Dermis blood vessel endothelial cell (primary cell): ENCODE data around the gene TMEM131. TPM values are rescaled to one million over a fixed set of nuclear protein-coding genes. Genes with fewer than 3 reads are reported as not detected.
A peak's percentile ranks its signal among the peaks of the same experiment; 100 is the strongest.

Source experiments
- DNase-seq: peaks from one replicate; pipeline ENCODE4 v3.0.0; 2010
- total RNA-seq: library from RNA; depleted of rRNA; stranded (reverse); fragments of >200 nt; gene quantifications from 2 replicates; pipeline ENCODE4 v1.2.3, GENCODE V29; 2014

TMEM131 gene
- total RNA-seq, 1 donor from 2014 or later, result 22.3 TPM

DNA sequence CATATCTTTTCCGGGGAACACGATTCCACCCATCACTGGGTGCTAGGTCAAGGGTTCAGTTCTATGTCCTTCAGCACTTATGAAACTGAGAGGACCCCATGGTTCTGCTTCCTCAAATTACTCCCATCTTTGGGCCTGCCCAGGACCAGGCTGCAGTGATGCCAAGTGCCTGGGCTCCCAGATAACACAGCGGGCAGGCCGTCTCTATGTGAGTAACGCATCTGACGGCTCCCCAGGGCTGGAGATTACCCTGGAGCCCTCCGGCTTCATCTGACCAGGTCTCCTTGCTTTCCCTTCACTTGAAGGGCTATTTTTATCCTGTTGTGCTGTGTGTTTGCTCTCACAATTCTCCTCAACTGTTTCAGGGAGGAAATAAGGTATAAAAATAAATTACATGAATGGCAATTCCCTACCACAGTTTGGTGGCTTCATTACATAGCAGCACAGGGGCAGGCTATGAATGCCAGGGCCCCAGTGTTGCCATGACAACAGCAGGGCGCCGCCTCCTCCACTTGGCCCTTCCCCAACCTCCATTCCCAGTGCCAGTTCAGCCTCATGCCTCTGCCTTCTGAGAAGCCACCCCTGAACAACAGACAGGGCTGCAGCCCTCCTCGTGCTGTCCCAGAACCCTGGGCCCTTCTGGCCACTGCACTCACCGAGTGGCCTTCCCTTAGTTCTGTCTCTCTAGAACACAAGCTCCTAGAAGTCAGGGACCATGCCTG lies 25.4 kb upstream of the TMEM131 start:
- DNase-seq, result no peak

DNA sequence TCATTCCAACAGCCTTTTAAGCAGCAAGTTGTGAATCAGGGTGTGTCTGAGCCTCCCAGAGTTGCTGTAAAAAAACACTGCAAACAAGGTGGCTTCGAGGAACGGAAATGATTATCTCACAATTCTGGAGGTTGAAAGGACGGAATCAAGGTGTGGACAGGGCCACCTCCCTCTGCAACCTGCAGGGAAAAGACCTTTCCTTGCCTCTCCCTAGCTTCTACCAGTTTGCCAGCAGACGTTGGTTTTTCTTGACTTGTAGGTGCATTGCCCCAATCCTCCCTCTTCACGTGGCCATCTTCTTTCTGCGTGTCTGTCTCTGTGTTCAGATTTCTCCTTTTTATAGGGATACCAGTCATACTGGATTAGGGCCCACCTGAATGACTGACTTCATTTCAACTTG lies 24.8 kb upstream of the TMEM131 start:
- DNase-seq, result no peak

DNA sequence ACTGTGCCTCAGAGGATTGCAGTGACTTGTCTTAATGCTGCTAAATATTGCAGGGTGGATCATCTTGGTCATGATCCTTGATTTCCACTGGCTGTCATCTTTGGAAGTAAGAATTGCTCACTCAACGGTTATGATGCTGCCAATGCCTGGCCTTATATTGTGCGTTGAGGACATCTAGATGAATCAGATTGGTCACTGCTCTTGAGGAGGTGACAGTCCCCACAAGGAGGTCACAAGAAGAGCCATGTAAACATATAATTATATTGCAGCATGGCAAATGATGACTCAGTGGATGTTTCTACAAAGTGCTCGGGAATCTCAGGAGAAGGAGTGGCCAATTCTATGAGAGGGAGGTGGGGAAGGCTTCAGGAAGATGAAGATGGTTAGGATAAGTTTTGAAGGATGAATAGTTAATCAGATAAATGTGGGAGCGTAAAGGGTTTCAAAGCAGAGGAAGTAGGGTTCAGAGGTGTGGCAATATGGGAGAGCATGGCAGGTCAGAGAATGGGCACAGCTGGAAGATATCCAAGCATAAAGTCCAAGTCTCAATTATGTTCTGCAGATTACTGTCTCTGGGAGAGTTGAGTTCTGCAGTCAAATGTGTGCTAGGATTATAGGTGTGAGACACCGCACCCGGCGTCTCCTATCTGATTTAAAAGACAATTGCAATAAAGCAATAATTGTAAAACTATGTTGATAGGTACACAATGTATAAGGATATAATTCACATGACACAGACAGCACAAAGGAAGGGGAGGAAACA lies 21.3 kb upstream of the TMEM131 start:
- DNase-seq, result no peak

DNA sequence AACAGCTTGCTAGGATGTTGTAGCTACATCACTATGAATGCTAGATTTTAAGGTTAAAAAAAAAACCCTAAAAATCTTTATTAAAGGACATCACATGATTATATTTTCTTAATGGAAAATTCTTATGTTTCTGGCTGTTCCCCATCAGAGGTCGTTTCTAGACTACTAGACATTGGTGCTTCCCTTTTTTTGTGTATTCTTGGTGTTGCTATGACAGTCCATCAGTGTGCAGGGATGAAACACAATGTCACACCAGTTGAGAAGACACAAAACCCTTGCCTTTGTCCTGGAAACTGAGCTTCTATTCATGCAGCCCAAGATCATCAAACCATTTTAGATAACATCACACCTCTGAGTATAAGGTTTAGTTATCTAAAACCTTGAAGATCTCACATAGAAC lies 19.9 kb upstream of the TMEM131 start:
- no peak for DNase-seq

DNA sequence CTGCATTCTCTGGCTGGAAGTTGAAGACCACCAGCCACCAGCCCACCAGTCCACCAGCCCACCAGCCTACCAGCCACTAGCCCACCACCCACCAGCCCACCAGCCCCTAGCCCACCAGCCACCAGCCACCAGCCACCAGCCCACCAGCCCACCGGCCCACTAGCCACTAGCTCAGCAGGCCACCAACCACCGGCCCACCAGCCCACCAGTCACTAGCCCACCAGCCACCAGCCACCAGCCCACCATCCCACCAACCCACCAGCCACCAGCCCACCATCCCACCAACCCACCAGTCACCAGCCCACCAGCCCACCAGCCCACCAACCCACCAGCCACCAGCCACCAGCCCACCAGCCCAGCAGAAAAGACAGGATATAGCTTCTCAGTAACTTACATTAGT lies 18.6 kb upstream of the TMEM131 start:
- no peak for DNase-seq

DNA sequence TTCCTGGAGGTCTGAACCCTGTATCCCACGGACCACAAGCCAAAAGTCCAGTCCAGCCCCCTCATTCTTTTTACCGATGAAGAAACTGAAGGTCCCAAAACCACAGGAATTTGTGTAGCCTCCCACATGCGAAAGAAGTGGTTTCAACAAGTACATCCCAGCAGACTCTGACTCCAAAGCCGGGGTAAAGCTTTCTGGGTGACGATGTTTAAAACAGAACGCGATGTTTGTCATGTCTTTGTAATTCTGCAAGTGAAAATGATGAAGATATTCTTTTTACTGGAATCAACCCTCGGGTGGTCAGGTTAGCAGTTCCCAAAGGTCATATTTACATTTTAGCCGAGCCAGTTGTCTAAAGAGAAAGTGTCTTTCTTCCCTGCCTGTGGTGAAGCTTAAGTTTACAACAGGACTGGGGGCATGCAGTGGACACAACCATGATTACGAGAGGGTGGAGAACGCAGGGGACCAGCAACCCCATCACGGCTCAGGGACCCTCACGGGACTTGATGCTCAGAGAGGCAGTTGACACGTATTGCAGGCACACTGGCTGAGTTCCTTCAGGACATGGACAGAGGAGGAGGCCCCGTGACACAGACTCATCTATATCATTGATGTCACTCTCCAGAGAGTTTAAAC lies 17.8 kb upstream of the TMEM131 start:
- DNase-seq, result no peak

DNA sequence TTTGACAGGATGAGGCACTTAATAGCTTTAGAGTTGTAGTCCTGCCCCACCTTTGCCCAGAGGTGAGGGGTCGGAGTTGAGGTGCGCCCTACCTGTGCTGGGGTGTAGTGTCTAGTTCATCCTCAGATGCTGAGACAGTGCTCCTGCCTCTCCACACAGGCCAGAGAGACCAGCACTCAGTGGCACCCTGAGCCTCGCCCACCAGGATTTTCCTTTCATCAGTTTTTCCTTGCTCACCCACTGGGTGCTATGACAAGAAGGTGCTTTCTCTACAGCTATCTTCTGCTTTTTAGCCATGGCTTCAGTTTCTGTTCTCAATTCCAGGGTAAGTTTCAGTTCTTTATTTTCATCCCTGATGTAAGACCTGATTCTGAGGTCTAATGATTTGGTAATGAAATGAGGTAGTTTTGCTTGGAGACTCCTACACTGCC lies 16.8 kb upstream of the TMEM131 start:
- DNase-seq, result no peak

DNA sequence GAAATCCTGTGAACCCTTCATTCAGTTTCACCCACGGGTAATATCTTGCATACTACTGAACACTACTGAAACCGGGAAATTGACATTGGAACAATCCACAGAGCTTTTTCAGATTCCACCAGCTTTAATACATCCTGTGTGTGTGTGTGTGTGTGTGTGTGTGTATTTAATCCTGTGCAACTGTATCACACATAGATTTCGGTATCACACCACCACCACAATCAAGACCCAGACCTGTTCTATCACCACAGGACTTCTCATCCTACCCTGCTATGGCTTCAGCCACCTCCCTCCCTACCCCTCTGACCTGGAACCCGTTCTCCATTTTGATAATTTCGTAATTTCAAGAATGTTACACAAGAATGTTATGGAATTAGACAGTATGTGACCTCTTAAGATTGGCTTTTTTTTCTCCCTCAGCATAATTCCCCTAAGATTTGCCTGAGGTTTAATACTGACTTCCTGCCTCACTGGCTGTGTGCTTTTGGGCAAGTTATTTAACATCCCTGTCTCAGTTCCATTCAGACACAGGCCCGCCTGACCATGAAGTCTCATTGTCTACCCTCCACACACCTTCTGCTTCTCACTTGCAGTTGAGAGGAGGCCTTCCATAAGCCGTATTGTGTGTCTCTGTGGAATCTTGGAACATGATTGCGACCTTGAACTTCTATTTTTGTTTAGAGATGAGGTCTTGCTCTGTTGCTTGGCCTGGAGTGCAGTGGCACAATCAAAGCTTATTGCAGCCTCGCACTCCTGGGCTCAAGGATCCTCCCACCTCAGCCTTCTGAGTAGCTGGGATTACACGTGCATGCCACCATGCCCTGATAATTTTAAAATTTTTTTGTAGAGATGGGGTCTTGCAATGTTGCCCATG lies 14.4 kb upstream of the TMEM131 start:
- no peak for DNase-seq

DNA sequence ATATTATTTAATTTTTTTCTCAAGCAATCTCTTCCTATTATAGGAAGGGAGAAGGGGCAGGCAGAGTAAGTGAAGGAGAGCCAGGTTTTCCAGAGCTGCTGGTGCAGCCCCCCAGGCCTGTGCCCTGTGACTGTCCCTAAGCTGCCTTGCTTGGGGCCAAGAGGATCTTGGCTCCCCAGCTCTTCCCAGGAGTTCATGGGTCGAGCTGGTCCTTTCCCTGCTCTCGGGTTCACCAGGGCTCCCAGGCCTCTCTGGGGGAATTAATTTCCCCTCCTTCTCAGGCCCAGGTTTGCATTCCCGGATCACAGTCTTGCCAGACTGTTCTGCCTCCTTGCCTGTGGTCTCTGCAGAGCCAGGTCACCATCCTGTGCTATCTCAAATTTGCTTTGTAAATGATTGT lies 12.7 kb upstream of the TMEM131 start:
- no peak for DNase-seq

DNA sequence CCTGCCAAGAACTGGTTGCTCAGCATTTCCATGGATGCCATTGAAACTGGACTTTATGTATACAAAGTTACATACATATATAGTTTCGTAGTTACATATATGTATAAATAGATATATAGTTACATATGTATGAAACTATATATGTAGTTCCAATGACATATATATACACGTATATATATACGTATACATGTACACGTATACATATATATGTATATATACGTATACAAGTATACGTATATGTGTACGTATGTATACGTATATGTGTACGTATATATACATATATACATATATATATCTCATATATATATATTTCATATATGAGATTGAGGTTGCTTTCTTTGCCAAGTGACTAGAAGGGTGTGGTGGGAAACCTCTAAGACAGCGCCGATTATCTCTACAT lies 10.6 kb upstream of the TMEM131 start:
- no peak for DNase-seq

DNA sequence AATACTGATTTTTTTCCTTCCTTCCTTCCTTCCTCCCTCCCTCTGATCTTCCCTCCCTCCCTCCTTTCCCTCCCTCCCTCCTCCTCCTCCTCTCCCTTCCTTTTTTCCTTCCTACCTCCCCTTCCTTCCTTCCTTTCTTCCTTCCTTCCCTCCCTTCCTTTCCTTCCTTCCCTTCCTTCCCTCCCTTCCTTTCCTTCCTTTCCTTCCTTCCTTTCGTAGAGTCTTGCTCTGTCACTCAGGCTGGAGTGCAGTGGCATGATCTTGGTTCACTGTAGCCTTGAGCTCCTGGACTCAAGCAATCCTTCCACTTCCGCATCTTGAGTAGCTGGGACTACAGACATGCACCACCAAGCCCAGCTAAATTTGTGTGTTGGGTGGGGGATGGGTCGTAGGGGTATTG lies 8.9 kb upstream of the TMEM131 start:
- no peak for DNase-seq

DNA sequence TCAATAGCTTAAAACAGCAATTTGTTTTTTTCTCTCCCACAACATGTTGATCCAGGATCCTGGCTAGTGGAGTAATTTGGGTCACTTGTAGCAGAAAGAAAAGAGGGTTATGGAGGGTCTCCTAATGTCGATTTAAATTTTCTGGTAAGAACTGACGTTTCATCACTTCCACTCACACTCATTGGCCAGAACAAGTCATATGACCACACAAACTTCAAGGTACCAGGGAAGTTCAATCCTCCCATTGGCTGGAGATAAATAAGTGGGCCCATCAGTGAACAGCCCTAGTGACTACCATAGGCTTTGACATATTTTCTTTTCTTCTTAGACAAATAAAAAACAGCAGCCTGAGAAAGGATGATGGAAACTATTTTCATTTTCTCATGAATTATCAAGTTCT lies 8.3 kb upstream of the TMEM131 start:
- DNase-seq, result no peak

DNA sequence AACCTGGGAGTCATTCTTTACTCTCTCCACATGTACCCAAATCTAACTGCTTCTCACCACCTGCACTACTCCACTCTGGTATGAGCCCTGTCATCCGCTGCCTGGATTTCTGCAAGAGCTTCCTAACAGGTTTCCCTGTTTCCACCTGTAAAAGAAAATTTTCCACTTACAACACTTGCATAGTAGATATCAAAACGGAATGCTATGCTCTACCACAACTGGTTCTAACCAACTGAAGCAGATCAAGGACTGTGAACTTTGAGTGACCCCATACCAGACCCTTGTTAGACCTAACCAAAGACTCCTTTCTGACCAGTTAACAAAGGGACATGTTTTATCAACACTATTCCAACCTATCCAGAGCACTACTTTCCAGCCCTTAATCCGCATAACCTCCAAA lies 3.8 kb upstream of the TMEM131 start:
- DNase-seq, result no peak

DNA sequence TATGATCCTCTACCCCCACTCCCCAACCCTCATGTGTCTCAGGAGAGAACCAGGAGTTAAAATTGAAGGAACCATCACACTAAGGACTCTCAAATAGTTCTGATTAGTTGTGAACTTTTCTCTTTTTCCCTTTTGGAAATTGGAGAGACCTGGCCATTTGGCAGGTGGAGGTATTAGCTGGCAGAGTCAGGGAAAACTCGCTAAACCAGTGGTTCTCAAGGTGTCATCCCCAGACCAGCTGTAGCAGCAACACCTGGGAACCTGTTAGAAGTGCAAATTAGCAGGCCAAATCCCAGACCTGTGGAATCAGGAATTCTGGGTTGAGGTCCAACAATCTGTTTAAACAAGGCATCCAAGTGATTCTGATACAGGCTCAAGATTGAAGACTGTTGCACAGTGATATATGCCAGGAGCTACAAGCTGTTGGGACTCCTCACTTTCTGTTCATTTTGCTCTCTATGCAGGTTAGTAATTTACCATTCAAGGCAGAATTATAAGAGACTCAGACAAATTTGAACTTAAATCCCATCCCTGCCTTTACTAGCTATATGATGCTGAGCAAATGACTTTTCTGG lies 2.8 kb upstream of the TMEM131 start:
- DNase-seq, result no peak

DNA sequence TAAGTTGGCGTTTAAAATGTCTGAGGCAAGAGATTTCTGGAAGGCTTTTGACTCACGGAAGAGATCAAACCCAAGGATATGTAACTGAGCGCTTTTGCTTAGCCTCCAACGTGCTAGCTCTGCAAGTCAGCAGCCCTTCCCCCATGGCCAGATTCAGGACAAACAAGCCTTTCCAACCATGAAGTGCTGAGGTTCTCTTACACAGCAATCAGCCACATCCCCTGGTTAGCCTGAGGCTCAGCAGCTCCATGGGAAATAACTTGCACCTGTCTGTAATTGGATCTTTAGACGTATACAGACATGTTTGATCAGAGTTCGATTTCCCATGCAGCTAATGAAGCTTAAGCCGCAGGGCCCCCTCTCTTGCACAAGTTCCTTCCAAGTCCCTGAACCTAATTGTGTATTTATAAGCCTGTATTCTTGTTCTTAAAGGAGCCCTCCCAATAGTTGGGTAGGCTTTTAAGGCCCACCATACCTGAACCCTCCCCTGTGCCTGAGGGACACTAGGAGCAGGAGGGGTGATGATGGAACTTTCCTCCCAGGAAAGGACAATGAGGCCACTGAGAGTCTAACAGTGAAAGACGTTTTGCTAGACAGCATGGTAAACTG lies 2.1 kb upstream of the TMEM131 start:
- DNase-seq, result no peak

DNA sequence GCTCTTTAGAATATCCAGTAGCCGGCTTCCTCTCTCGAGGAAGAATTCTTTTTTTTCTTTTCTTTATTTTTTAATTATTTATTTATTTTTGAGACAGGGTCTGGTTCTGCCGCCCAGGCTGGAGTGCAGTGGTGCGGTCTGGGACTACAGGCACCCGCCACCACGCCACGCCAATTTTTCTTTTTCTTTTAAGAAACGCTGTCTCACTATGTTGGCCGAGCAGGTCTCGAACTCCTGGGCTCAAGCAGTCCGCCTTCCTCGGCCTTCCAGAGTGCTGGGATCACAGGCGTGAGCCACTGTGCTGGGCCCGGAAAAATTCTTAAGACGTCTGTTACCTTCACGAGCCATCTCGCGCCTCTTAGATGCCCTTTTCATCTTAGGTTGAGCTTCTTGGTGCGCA lies 931 bp upstream of the TMEM131 start:
- DNase-seq, result no peak

DNA sequence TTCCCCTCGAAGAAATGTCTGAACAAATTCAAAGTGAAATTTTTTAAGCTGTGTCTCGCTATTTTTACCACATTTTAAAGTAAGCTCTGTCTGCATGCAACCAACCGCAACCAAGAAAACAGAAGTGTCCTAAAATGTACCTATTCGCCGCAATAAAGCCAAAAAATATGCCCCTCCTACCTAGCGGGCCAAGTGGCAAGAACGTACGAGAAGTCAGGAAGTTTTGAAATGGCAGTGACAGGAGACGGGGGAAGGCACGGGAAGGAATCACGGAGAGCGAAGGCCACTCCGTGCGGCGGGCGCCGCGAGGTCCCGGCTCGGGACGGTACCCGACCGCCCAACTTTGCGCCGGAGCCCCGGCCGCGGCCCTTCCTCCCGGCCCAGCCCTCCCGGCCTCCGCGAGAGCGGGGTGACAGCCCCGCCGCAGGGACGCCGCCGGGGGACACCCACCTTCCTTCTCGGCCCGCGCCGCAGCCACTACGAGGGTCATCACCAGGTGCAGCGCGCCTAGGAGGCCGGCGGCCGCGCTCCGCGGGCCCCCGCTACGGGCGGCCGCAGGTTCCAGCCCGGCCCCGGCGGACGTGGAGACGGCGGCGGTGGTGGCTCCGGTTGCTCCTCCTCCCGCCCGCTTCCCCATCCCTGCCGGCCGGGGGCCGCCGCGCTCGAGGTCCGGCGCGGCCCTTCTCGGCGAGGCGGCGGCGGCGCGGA lies 568 bp downstream of the TMEM131 start:
- peak; percentile 50 for DNase-seq

DNA sequence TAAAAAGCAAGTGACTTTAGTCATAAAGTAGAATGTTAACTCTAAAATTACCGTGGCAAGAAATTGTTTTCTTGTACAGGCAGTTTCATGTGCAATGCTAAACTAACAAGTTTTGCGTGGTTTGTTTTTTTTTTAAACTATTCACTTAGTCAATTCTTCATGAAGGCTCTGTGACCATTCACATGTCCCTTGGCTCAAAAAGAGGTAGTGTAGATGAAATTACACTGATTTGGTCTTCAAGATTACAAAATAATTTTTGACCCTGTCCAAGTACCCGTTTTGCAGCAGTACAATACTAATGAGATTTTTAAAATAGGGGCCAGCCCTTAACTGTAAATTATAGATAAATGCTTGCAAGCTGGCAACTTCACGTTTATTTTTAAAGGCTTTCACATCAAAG lies 1.3 kb downstream of the TMEM131 start:
- DNase-seq, result no peak

DNA sequence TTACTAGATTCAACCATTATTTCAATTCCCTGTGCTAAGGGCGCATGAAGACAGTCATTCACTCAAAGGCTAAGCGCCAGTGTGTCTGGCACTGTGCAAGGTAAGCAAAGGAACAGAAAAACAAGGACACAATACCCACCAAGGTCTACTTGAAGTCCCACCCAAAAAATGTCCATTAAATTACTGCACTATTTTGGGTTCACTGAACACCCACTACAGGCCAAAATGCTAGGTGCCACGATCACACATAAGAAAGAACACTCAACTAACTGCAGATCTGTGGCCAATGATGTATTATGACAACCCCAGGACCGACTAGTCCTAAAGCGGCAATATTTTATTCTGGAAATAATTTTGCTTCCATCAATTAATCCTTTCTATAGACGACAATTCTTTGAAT lies 1.8 kb downstream of the TMEM131 start:
- peak; percentile 3 for DNase-seq

DNA sequence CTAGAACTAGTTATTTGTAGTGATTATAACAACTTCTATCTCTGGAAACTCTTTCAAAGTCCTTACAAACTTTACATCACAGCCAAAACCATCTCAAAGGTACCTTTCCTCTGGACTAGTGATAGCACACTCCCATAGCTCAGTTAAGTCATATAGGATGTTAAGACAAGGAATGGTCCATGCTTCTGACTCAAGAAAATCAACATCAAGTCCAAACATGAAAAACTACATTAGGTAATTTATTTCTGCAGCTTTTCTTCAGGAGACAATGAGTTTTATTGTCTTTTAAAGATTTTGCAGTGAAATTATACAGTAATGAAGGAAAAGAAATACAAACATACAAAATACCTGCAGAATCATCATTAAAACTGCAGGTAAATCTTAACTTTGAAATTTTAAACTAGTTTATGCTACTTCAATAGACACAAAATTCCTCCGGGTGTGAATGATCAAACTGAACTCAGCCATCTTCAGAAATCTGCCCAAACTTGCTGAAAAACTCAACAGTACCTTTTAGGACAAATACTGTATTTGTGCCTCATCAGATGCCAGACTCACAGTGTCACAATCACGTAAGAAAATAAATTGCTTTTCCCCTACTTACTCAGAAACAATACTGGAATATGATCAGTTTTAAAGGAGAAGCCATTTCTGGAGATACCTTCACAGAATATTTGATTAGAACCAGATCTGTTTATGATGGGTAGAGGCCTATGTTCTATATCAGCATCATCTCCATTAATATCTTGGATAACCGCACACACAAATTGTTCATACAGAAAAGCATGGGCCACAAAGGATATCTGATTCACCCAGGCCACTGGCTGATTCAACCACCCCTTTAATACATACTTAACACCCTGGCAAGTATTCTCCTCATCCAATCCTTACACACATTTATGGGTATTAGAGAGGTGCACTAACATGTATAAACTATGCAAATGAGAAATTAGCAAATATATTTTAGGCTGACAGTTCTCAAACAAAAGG lies 2.6 kb downstream of the TMEM131 start:
- peak; percentile 7 for DNase-seq
